Stimulated activated CD8-positive, alpha-beta memory T cell treated with anti-CD3 and anti-CD28 coated beads, Interleukin-2, amount 100 ng/mL, for 1 hour (primary cell): ENCODE data around the gene LASP1.
A peak's percentile ranks its signal among the peaks of the same experiment; 100 is the strongest.
"Not testable (repeated sequence)": the region's sequence is repeated elsewhere in the genome, so short reads cannot be mapped to it uniquely, and the experiment has no call there.

ENCODE experiments used
- DNase-seq, 2 donors: peaks; one replicate each; pipeline ENCODE4 v3.0.0-alpha.2; 2020; ENCODE audit warnings: low read depth in 2 of 2

Gene LASP1

DNA sequence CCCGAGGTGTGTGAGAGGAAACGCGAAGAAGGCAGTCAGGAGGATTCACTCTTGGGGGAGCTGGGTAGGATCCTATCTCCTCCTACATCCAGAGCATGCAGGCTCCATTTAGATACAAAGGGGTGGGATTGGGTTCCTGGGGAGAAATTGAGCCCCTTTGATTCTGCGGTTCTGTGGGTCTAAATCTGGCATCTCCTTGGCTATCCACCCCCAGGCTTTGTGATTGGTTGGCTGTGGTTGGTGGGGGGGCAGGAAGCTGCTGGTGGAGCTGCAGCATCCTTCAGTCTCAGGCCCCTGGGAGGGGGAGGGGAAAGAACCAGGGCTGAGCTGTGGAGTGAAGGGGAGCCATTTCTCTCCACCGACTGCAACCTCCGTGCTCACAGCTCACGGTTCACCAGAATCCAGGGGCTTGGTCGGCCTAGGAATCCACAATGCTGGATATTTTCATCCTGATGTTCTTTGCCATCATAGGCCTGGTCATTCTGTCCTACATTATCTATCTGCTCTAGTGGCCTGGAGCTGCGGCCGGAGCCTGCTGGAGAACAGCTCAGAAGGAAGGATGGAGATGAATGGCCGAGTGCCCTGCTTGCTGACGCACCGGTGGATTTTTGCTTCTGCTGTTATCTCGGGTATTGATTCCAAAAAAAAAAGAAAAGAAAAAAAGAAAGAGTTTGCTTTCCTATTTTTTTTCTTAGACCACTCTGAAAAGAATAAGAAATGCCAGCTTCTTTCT is 55.6 kb downstream of the LASP1 start, which contains the start of gene LASP1NB:
LASP1NB (plus strand) TSS at position 352 of the 733 bp plus-strand sequence.
- no peak for DNase-seq

DNA sequence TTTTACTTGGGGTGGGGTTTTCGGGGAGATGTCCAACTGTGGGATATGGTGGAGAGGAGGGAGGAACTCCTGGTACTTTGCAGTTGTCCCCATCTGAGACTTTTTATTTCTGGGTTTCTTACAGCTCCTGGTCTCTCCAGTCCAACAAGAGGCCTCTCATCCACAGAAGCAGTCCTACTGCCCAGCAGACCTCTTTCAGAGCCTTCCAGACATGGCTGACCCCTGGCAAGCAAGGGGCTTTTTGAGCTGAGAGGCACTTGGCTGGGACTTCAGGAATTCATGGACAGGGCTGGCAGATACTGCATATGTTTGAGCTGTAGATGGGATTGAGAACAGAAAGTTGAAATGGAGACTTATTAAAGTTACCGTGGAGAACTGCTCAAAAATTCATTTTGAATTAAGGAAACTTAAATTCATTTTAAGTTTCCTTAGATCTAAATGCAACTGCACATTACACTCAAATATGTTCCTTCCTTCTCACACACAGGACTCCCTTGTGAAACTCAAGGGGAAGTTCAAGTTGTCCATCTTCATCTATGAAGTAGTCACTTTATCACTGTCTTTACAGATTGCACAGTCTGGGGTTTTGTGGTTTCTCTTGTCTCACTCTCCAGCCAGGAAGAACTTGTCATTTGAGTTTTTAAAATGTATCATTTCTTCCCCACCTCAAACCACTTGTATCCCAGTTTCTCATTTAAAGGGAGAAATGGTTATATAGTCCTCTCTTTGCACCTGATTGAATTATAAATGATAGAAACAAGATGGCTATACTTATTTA is 56.6 kb downstream of the LASP1 start:
- DNase-seq: no peak

DNA sequence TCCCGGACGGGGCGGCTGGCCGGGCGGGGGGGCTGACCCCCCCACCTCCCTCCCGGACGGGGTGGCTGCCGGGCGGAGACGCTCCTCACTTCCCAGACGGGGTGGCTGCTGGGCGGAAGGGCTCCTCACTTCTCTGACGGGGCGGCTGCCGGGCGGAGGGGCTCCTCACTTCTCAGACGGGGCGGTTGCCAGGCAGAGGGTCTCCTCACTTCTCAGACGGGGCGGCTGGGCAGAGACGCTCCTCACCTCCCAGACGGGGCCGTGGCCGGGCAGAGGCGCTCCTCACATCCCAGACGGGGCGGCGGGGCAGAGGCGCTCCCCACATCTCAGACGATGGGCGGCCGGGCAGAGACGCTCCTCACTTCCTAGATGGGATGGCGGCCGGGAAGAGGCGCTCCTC is 60.9 kb downstream of the LASP1 start:
- DNase-seq: not testable (repeated sequence)

DNA sequence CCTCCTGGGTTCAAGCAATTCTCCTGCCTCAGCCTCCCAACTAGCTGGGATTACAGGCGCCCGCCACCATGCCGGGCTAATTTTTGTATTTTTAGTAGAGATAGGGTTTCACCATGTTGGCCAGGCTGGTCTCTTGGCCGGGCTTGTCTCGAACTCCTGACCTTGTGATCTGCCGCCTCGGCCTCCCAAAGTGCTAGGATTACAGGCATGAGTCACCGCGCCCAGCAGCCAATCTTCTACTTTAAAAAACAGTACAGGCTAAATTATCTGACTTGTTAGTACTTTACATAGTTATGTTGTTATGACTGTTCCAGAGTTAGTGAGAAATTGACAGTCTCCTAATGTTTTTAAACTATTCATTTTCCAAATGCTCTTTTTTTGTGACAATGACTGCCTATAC is 64.1 kb downstream of the LASP1 start:
- DNase-seq: not testable (repeated sequence)

DNA sequence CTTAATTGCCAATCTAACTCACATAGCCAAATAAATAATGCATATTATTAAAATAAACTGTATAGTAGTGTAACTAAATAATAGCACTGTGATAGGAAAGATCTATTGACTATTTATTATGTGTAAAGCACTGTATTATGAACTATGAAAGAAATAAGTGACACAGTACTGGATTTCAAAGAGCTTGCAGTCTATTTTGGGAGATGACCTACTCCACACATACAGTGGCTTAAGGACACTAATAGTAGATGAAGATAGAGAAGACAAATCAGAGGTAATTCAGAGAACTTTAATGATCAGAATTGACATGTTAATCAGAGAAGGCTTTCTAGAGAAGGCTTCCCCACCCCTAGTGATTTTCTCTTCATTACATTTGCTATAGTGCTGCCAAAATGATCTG is 70.1 kb downstream of the LASP1 start:
- no peak for DNase-seq

DNA sequence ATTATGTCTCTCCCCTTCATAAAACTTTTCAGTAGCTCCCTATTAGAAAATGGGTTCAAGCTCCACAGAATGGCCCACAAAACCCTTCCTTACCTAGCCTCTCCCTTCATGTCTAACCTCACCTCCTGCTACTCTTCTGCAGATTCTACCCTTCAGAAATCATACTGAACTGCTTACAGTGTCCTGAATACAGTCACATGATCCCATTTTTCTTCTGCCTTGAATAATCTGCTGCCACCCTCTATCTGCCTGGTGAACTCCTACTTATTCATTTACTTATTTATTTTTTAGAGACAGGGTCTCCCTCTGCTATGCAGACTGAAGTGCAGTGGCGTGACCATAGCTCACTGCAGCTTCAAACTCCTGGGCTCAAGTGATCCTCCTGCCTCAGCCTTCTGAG is 70.5 kb downstream of the LASP1 start:
- DNase-seq: no peak

DNA sequence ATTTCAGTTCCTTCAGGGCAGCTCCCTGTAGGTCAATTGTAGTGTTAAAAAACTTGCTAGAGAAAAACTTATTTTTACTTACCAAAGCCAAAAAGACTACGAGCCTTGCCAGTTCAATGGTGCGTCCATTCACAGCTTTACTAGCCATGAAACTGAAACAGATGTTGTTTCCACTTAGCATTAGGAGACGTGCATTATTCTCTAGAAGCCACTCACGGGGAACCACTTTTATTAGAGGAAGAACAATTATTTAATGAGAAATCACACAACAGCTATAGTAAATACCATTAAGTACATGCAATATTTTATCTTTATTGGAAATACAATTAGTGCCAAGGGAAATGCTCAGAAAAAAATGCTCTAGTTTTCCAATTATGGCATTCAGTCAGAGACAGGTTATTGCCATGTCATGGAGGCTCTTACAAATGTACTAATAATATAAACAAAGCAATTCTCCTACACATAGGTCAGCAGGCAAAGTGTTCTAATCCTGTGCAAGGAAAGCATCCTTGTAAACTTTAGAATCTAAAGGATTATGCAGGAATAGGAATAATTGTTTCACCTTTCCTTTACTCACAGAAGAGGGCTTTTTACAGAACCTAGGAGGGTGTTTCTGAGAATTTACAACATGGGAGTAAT is 73.0 kb downstream of the LASP1 start:
- no peak for DNase-seq

DNA sequence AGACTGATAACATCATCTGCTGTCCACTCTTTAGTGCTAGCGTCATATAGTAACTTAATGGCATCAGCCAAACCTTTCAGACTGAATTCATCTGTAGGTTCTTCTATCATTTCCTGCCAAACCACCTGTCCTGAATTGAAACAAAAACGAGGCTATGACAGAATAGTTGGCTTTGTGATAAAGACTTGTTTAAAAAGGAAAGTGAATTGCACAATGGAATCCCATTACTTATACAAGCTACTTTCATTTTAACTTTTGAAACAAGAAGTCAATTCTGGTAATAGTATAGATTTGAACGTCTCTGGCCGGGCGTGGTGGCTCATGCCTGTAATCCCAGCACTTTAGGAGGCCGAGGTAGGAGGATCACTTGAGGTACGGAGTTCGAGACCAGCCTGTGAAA is 73.7 kb downstream of the LASP1 start:
- DNase-seq: no peak

DNA sequence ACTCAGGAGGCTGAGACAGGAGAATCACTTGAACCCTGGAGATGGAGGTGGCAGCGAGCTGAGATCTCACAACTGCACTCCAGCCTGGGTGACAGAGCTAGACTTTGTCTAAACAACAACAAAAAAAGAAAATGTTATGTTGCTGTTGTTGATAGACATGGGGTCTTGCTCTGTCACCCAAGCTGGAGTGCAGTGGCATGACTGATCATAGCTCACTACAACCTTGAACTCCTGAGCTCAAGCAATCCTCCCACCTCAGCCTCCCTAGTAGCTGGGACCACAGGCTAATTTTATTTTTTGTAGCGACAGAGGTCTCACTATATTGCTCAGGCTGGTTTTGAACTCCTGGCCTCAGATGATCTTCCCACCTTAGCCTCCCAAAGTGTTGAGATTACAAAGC is 77.3 kb downstream of the LASP1 start:
- DNase-seq: no peak

DNA sequence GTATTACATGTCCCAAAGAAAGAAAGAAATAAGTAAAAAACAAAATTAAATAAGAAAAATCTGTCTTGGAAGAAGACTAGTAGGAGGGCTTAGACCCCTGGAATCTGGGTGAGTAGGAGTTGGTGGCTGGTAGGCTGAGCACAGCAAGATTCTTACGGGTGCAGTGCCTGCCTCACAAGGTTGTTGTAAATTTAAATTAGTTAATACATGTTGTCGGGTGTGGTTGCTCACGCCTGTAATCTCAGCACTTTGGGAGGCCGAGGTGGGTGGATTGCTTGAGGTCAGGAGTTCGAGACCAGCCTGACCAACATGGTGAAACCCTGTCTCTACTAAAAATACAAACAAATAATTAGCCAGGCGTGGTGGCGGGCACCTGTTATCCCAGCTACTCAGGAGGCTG is 83.9 kb downstream of the LASP1 start:
- DNase-seq: not testable (repeated sequence)

DNA sequence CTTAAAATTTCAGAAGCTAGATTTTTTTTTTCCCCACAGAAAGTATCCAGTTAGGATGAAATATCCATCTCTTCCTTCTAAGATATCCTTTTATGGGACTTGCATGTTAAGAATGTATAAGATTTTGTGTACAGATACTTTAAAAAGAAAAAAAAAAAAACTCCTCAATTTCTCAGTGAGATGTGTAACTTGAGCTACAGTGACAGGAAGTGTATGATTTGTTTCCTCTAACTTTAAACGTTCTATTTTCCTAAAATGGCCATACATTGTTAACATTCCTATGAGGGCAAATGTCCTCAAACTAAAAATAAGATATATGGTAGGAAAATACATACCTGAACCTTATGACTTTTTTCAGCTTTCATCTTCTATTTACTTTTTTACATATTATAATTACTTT is 88.5 kb downstream of the LASP1 start:
- no peak for DNase-seq

DNA sequence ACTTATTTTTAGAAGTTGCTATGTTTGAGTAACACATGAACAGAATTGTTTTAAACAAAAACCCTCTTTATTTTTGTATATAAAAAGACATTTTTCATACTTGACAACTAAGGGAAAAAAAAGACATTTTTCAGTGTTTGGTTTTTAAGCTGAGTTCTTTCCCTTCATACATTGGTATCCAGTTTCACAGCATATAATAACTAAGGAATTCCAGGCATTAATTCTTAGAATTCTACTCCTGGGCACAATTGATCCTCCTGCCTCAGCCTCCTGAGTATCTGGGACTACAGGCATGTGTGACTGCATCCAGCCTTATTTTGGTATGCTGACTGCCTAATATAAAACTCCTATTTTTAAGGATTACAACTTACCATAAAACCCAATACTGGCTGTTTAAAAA is 88.9 kb downstream of the LASP1 start:
- no peak for DNase-seq

DNA sequence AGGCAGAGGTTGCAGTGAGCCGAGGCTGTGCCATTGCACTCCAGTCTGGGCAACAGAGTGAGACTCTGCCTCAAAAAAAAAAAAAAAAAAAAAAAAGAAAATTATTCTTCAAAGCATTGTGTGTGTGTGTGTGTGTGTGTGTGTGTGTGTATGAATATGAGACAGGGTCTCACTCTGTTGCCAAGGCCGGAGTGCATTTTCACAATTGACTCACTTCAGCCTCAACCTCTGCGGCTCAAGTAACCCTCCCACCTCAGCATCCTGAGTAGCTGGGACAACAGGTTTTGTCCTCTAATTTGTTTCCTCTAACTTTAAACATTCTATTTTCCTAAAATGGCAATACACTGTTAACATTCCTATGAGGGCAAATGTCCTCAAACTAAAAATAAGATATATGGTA is 89.7 kb downstream of the LASP1 start:
- DNase-seq: no peak

DNA sequence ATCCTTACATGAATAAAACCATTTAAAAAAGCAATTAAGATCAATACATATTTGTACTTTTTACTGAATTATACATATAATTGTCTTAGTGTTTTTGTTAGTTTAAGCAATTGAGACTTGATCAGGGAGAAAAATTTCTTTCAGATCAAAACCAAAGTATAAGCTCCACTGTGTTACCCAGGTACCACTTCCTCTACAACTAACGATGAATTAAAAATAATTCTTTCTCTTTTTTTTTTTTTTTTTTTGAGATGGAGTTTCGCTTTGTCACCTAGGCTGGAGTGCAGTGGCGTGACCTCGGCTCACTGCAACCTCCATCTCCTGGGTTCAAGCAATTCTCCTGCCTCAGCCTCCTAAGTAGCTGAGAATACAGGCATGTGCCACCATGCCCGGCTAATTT is 90.5 kb downstream of the LASP1 start:
- DNase-seq: no peak

DNA sequence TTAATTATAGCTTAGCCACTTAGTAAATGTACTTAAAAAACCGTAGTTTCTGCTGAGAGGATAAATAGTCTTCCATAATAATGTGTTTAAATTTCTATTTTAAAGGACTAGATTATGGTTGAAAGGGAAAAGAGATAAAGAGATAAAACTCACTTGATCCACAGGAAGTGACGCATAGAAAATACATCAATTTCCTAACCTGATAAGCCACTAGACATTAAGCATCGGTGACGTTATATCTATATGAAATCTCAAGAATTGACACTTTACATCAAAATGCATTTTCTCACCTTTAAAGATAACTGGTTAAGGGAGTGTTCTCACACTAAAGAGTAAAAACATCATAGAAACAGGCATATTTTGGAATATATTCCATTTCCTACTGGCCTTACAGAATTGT is 91.6 kb downstream of the LASP1 start:
- DNase-seq: no peak

DNA sequence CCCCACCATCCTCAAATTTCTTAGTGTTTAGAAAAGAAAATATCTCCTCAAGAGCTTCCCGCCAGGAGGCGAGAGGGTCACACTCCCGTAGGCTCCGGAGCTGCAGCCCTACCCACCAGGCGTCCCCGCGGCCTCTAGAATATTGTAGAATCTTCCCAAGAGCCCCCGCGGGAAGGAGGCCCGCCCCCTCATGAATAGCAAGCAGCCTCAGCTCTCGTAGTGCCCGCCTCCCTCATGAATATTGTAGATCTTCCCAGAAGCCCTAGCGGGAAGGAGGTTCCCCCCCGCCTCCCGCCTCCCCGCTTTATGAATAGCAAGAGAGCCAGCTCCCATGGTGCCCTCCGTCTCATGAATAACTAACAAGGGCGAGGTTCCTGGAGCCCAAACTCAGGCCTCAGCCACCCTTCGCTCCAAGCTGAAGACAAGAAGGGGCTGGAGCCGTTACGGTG is 97.5 kb downstream of the LASP1 start, which contains the start of gene FBXO47:
FBXO47 (minus strand) TSS at position 114 of the 449 bp plus-strand sequence. CDS start 4,378 bp downstream, outside the sequence.
- DNase-seq: peak; percentile 57 to 73

DNA sequence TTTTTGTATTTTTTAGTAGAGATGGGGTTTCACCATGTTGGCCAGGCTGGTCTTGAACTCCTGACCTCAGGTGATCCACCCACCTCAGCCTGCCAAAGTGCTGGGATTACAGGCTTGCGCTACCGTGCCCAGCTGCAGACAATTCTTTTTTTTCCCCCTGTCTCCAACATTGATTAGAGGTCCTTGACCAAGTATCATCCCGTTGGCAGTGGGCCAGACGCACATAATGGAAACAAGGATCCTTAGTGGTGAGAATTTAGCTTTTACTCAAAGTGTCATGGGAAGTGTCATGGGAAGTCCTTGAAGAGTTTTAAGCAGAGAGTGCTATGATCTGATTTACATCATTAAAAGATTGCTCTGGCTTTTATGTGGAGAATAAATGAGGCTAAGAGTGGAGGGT is 99.4 kb downstream of the LASP1 start:
- no peak for DNase-seq

DNA sequence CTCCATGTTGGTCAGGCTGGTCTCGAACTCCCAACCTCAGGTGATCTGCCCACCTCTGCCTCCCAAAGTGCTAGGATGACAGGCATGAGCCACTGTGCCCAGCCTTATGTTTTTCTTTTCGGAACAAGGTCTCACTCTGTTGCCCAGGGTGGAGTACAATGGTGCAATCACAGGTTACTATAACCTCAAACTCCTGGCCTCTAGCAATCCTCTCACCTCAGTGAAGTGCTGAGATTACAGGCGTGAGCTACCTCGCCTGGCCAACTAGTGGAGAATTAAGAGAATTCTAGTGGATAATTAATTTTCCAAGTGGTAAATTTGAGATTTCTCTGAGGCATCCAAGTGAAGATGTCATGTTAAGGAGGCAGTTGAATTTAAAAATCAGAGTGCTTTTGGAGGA is 100.3 kb downstream of the LASP1 start:
- no peak for DNase-seq

DNA sequence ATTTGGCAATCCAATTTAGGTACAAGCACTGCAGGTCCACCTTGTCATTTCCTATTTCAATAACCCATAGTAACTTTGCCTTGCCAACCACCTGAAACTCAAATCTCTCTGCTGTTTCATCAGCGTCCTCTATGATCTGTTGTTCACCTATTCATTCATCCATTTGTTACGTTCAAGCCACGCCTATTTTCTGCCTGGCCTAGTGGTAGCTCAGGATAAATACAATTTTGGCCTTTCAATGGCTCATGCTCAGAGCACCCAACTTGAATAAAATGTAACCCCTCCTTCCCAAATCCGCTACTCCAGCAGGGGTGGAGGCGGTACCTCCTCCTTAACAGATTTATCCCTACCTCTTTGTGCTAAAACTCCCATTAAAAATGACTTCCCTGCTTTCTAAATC is 100.9 kb downstream of the LASP1 start:
- no peak for DNase-seq
